HFFc6 (cell line): ENCODE data around the gene PIPOX. TPM values are rescaled to one million over a fixed set of nuclear protein-coding genes. Genes with fewer than 3 reads are reported as not detected.

Experiments used
- DNase-seq: peaks from one replicate; pipeline ENCODE4 v3.0.0-alpha.2; 2018
- H3K27ac Mint-ChIP-seq: 2 replicates; pipeline ENCODE4 v1.8.0; 2020; ENCODE audit warnings: mild to moderate bottlenecking, mixed read lengths
- H3K27me3 Mint-ChIP-seq: 2 replicates; pipeline ENCODE4 v1.8.0; 2021; ENCODE audit warnings: mild to moderate bottlenecking, moderate library complexity, mixed read lengths; ENCODE audit not compliant: insufficient read depth
- H3K36me3 Mint-ChIP-seq: 2 replicates; pipeline ENCODE4 v1.8.0; 2021; ENCODE audit warnings: low read depth, mixed read lengths
- H3K4me1 Mint-ChIP-seq: 2 replicates; pipeline ENCODE4 v1.8.0; 2020; ENCODE audit warnings: low read depth, mixed read lengths
- H3K4me3 Mint-ChIP-seq: 2 replicates; pipeline ENCODE4 v1.8.0; 2020; ENCODE audit warnings: mild to moderate bottlenecking, moderate library complexity, mixed read lengths
- H3K9me3 Mint-ChIP-seq: 2 replicates; pipeline ENCODE4 v1.8.0; 2020; ENCODE audit warnings: mild to moderate bottlenecking, mixed read lengths
- long read RNA-seq: library from polyadenylated mRNA; unstranded; transcript quantifications from one replicate; pipeline ENCODE4 v2.0.0, GENCODE V29; 2019
- total RNA-seq, 6 experiments: library from RNA; stranded (reverse); fragmentation: NEBNext Ultra II Directional; extraction: Animal tissue kit (Norgen Biotek cat#: 25700); gene quantifications; 2 replicates in 1 of 6; 3 replicates in 5 of 6; pipeline ENCODE4 v1.2.3, GENCODE V29; 2021
- TF ChIP-seq, protein P1 (sequence below): fragments of 200-600 bp; sonication (generic); IDR thresholded peaks from 2 replicates; pipeline ENCODE4 v1.5.0; 2021; ENCODE audit warnings: antibody characterized with exemption, mild to moderate bottlenecking

Gene PIPOX, protein sequence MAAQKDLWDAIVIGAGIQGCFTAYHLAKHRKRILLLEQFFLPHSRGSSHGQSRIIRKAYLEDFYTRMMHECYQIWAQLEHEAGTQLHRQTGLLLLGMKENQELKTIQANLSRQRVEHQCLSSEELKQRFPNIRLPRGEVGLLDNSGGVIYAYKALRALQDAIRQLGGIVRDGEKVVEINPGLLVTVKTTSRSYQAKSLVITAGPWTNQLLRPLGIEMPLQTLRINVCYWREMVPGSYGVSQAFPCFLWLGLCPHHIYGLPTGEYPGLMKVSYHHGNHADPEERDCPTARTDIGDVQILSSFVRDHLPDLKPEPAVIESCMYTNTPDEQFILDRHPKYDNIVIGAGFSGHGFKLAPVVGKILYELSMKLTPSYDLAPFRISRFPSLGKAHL
- under 1 TPM; 0.17 to 0.73 (median 0.44) TPM for total RNA-seq
- long read RNA-seq, result 0 reads

DNA sequence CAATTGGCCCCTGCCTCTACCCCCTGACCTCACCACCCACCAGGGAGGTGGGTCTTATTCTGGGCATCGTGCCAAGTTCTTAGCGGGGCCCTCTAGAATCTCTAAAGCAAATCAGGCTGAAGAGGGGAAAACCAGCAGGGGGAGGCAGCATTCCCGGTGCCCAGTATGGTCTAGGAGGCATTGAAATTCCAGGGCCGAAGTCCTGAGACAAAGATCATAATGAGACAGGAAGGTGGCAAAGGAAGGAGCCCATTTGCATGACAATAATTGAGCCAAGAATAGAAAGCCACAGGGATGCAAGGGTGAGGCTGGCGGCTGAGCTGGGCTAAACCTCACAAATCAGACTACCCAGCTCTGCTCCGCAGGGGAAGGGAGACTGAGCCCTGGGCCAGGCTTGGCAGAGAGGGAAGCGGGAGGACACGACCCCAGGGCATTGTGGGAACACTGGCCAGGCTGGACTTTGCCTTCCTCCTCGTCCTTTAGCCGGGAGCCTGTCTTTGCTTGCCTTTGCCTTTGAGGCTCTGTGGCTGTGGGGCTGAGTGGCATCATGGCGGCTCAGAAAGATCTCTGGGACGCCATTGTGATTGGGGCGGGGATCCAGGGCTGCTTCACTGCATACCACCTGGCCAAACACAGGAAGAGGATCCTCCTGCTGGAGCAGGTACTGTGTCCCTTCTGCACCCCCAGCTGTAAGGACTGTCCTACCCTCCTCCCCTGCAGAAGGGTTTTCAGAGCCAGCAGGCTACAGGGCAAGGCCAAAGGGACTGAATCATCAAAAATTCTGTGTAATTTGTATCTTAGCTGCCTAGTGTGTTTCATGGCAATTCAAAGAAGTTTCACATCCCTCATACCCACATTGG is at the start of gene PIPOX:
PIPOX (plus strand) TSS at position 463 of the 860 bp plus-strand sequence; CDS start at position 548, 85 bp downstream.
- Mint-ChIP-seq H3K9me3 (no peaks in the 10 kb centered on the region), H3K4me3 (no peak within 1 kb of the TSS; the same call in 1 of the 2 replicates), H3K27ac (no peak within 1 kb of the TSS), H3K4me1 (peaks cover 13% of the 10 kb centered on the region; the same call in 1 of the 2 replicates), H3K27me3 (peaks cover 32% of the 10 kb centered on the region), H3K36me3 (no peaks in the 10 kb centered on the region)
- TF ChIP-seq, protein P1, sequence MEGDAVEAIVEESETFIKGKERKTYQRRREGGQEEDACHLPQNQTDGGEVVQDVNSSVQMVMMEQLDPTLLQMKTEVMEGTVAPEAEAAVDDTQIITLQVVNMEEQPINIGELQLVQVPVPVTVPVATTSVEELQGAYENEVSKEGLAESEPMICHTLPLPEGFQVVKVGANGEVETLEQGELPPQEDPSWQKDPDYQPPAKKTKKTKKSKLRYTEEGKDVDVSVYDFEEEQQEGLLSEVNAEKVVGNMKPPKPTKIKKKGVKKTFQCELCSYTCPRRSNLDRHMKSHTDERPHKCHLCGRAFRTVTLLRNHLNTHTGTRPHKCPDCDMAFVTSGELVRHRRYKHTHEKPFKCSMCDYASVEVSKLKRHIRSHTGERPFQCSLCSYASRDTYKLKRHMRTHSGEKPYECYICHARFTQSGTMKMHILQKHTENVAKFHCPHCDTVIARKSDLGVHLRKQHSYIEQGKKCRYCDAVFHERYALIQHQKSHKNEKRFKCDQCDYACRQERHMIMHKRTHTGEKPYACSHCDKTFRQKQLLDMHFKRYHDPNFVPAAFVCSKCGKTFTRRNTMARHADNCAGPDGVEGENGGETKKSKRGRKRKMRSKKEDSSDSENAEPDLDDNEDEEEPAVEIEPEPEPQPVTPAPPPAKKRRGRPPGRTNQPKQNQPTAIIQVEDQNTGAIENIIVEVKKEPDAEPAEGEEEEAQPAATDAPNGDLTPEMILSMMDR, result no peak
- DNase-seq, result no peak

DNA sequence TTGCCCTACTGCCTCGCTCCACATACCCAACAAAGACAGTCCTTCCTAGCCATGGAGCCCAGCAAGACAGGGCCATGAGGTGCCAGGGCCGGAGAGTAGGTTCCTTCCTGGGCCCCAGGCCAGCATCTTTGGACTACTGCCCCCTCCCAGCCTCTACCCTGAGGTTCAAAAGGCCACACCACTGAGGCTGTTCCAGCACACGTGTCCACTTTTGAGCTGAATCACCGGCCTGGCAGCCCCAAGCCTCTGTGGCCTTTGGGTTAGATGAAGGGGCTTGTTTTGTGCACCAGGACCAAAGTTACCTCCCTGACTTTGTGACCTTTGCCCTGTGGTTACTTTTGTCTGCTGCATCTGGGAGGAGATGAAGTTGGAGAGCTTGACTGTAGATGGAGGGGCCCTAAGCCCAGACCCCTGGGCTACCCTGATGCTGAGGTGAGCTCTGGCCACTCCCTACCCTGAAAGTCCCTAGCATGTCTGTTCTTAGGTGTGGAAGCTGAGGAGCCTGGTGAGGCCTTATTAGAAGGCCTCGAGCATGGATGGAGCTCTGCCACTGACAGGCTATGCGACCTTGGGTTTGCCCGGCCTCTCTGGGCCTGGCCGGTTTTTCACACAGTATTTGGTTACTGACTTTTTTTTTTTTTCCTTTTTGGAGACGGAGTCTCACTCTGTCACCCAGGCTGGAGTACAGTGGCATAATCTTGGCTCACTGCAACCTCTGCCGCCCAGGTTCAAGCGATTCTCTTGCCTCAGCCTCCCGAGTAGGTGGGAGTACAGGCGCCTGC is 49.1 kb upstream of the PIPOX start:
- no peaks in the 10 kb centered on the region for H3K4me1 Mint-ChIP-seq
- TF ChIP-seq, protein P1, result no peak
- no peak for DNase-seq
- no peaks in the 10 kb centered on the region for H3K36me3 Mint-ChIP-seq
- no peaks in the 10 kb centered on the region for H3K9me3 Mint-ChIP-seq
- no peak overlapping the region for H3K4me3 Mint-ChIP-seq
- peaks cover 22% of the 10 kb centered on the region for H3K27me3 Mint-ChIP-seq
- H3K27ac Mint-ChIP-seq, result no peak overlapping the region

DNA sequence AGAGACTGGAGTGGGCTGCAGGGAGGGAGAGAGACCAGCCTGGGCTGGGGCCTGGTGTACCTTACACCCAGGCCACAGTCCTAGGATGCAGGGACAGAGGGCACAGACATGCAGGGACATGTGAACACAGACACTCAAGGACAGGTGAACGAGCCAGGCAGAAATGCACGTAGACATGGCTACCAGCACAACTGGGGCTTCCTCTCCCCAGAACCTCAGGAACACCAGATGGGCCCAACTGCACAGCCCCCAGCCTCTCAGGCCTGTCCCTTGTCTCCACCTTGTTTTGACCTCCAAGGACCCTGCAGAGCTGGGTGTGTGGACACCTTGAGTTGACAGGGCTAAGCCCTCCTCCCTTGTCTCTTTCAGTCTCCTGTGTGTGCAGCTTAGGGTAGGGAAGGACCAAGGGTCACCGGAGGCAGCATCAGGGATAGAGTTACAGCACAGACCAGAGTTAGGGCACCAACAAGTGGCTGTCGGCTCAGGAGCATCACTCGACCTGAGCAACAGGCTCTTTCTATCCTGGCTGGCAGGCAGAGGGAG is 46.3 kb upstream of the PIPOX start:
- Mint-ChIP-seq H3K27me3 (peaks cover 26% of the 10 kb centered on the region), H3K4me1 (no peaks in the 10 kb centered on the region), H3K36me3 (no peaks in the 10 kb centered on the region), H3K27ac (no peak overlapping the region), H3K9me3 (no peaks in the 10 kb centered on the region), H3K4me3 (no peak overlapping the region)
- TF ChIP-seq, protein P1, result no peak
- no peak for DNase-seq

DNA sequence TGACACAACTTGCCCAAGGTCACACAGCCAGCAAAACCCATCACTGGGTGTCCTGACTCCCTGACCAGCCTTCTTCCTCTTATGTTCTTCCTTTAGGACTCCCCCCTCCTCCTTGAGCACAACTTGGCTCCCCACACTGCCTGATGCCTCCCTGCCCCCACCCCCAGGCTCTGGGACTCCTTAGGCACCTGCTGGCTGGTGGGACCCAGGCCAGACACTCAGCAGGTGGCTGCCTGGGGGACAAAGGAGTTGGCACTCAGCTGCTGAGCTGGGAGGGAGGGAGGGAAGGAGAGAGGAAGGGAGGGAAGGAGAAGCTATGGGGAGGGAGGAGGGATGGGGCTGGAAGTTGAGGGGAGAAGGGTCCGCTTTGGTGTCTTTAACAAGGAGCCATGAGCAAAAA is 45.1 kb upstream of the PIPOX start:
- TF ChIP-seq, protein P1, result no peak
- Mint-ChIP-seq H3K4me3 (no peak overlapping the region), H3K36me3 (no peaks in the 10 kb centered on the region), H3K4me1 (no peaks in the 10 kb centered on the region), H3K27me3 (peaks cover 29% of the 10 kb centered on the region), H3K27ac (no peak overlapping the region), H3K9me3 (no peaks in the 10 kb centered on the region)
- no peak for DNase-seq

DNA sequence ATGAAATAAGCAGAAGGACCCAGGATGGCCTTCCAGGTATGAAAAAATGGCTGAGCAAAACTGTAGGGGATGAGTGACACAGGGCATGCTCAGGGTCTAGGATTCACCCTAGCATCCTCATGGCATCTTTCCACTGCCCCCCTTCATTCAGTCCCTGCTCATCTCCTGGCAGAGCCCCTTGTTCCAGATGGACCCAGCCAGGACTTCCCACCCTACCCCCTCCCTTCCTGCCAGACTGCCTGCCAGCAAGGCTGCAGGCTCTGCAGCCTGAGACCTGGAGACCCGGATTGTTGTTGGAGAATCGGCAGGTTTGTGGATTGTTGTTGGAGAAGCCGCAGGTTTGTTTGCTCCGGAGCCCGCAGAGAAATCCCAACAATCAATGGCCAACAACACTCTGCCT is 43.7 kb upstream of the PIPOX start:
- peaks cover 37% of the 10 kb centered on the region for H3K27me3 Mint-ChIP-seq
- H3K36me3 Mint-ChIP-seq, result no peaks in the 10 kb centered on the region

More for the DNA sequence above, 43.7 kb upstream of the PIPOX start:
- Mint-ChIP-seq H3K27ac (no peak overlapping the region), H3K4me1 (no peaks in the 10 kb centered on the region), H3K4me3 (no peak overlapping the region), H3K9me3 (no peaks in the 10 kb centered on the region)
- no peak for DNase-seq
- TF ChIP-seq, protein P1, result no peak
